22Rv1 (cell line): ENCODE results near the gene GNG14.

Source experiments
- ZFX ChIP-seq: fragments of 450-650 bp; IDR thresholded peaks from 2 replicates; pipeline ENCODE4 v1.6.1; 2017; ENCODE audit warnings: antibody characterized with exemption, borderline replicate concordance
- TF ChIP-seq, protein P1 (sequence below): fragments of 450-650 bp; IDR thresholded peaks from 2 replicates; pipeline ENCODE4 v1.5.1; 2017; ENCODE audit warnings: mild to moderate bottlenecking

GRCh38 chr19:12685831-12686230, 2.0 kb upstream of the GNG14 start:
- no peak for TF ChIP-seq ZFX
- TF ChIP-seq, protein P1, sequence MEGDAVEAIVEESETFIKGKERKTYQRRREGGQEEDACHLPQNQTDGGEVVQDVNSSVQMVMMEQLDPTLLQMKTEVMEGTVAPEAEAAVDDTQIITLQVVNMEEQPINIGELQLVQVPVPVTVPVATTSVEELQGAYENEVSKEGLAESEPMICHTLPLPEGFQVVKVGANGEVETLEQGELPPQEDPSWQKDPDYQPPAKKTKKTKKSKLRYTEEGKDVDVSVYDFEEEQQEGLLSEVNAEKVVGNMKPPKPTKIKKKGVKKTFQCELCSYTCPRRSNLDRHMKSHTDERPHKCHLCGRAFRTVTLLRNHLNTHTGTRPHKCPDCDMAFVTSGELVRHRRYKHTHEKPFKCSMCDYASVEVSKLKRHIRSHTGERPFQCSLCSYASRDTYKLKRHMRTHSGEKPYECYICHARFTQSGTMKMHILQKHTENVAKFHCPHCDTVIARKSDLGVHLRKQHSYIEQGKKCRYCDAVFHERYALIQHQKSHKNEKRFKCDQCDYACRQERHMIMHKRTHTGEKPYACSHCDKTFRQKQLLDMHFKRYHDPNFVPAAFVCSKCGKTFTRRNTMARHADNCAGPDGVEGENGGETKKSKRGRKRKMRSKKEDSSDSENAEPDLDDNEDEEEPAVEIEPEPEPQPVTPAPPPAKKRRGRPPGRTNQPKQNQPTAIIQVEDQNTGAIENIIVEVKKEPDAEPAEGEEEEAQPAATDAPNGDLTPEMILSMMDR: no peak
